GM19099 (cell line): Measurements from ENCODE around the gene AZU1.

Experiments
- POLR2A ChIP-seq: IDR thresholded peaks from 3 replicates; pipeline ENCODE4 v1.6.1; 2011; ENCODE audit warnings: low read depth; ENCODE audit not compliant: insufficient read length; ENCODE audit errors: extremely low read depth

The AZU1 gene

DNA sequence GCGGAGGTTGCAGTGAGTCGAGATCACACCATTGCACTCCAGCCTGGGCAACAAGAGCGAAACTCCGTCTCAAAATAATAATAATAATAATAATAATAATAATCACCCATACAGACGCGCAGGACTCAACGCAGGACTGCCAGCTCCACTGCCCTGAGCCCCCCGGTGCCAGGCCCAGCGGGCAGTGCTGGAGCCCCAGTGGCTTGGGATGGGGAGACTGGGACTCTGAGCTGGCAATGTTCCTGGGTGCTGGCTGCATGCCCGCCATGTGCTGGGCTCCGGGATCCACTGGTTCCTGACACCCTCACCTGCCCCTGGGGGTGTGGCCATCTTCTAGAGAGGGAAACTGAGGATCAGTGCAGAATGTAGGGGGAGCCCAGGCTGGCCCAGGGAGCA, 325 bp upstream of the AZU1 start:
- no peak for TF ChIP-seq POLR2A

DNA sequence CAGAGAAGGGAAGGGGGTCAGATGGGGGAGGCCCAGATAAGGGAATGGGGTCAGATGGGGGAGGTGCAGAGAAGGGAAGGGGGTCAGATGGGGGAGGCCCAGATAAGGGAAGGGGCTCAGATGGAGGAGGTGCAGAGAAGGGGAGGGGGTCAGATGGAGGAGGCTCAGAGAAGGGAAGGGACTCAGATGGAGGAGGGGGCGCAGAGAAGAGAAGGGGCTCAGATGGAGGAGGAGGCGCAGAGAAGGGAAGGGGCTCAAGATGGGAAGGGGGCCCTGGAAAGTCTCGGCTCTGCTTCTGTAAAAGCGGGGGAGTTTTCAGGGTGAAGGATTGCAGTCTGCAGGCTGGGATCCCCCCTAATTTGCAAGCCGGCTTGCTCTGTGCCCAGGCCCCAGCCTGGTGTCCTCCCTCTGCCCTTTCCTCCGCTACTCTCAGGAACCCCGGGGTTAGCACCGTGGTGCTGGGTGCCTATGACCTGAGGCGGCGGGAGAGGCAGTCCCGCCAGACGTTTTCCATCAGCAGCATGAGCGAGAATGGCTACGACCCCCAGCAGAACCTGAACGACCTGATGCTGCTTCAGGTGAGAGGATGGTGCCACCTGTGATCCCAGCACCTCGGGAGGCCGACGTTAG, 1.6 kb downstream of the AZU1 start:
- TF ChIP-seq POLR2A: no peak

DNA sequence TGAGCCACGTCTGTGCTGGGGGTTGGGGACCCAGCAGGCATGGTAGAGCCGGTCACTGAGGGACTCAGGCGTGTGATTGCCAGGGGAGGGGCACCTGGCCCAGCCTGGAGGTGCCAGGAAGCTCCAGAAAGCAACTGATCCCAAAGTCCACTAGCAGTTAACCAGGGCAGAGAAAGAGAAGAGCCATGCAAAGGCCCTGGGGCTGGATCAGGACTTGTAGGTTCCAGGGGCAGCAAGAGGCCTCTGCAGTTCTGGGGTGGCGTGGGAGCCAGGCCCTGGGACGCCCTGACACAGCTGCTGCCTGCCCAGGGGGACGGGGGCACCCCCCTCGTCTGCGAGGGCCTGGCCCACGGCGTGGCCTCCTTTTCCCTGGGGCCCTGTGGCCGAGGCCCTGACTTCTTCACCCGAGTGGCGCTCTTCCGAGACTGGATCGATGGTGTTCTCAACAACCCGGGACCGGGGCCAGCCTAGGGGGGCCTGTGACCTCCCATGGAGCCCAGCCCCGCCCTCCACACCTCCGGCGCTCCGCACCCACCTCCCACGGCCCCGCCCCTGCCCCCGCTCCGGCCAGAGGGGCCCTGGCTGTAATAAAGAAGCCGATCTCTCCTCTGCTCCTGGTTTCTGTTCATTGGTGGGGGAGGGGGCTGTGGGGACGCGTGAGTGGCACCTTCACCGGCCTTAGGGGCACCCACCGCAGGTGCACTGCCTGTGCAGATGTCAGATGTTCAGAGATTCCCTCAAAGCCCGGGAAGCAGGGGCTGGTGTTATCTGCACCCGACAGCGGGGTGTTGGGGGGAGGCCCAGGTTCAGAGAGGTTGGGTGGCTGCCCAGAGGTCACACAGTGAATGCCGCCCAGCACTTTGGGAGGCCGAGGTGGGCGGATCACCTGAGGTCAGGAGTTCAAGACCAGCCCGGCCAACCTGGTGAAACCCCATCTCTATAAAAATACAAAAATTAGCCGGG, 4.1 kb downstream of the AZU1 start:
- no peak for TF ChIP-seq POLR2A

DNA sequence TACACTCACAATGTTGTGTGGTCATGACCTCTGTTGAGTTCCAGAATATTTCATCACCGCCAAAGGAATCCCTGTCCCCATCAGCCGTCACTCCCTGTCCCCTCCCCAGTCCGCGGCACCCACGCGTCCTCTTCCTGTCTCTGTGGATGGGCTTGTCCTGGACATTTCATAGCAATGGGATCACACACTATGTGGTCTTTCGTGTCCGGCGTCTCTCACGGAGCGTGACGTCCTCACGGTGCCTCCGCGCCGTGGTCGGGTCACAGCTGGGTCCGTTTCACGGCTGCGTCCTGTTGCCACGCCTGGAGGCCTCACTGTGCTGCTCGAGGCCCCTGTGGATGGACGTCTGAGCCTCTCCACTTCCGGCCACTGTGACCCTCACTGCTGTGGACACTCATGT, 6.6 kb downstream of the AZU1 start:
- TF ChIP-seq POLR2A: no peak

DNA sequence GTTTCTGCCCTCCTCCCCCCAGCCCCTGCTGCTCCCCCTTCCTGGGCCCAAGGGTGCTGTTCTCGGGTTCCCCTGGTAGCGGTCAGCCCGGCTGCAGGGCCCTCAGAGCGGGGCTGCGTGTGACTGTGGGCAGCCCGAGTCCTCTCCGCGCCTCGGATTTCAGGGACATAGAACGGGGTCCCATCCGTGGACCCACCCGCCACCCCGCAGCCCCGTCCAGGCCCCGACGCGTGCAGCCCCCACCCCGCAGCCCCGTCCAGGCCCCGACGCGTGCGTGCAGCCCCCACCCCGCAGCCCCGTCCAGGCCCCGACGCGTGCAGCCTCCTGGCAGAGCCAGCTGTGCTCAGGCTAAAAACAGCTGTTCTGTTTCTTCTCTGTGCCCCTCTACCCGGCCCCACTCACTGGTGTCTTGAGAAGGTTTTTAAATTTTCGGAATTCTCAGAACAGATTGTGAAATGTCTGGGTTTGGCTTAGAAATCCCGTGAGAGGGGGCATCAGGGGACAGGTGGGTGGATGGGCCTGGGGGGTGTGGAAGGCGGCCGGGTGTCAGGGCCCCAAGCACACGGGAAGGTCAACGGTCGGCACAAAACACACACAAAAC, 7.7 kb downstream of the AZU1 start:
- no peak for TF ChIP-seq POLR2A

DNA sequence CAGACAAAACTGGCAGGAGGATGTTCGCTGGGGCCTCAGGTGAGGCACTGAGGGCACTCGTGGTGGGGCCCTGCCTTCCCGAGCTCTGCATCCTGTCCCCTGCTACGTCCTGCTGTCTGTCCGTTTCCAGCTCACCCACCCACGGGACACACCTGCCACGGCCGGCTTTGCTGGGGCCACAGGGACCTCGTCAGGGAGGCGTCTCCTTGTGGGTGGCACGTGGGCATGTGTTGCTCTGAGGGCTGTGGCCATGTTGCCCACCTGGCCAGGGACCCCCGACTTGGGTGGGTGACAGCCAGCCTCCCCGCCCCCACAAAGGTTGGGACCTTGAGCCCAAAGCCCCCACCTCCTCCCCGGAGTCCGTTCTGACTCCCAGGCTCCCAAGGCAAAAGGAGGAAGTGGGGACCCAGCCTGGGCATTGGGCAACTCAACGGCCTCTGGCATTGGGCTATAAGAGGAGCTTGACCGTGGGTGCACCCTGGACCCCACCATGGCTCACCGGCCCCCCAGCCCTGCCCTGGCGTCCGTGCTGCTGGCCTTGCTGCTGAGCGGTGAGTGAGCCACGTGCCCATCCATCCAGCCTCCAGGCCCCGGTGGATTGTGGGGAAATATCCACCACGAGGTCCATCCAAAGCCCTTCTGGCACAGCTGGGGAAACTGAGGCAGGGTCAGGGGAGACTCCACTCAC, 13.0 kb downstream of the AZU1 start, which contains the start of gene PRTN3:
PRTN3 (plus strand) TSS at position 481 of the 688 bp plus-strand sequence; CDS start at position 491, 10 bp downstream.
- no peak for TF ChIP-seq POLR2A

DNA sequence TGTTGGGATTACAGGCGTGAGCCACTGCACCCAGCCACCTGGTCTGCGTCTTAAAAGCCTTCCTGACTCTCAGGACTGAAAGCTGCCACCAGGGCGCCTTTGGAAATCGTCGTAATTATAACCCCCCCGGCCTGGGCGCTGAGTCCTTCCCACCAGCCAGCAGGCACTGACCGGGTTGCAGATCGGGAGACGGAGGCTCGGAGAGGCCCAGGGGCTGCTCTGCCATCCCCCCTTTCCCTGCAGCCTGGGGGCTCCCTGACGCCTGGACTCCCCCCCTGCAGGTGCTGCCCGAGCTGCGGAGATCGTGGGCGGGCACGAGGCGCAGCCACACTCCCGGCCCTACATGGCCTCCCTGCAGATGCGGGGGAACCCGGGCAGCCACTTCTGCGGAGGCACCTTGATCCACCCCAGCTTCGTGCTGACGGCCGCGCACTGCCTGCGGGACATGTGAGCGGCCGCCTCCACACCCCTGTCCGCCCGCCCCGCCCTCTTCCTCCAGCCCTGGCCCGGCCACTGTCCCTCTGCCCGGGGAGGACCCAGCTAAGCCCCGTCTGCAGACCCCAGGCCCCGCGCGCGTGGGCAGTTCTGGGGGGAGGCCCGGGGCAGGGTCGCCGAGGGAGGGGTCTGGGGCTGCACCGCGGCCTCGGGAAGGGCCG, 15.7 kb downstream of the AZU1 start:
- no peak for TF ChIP-seq POLR2A

DNA sequence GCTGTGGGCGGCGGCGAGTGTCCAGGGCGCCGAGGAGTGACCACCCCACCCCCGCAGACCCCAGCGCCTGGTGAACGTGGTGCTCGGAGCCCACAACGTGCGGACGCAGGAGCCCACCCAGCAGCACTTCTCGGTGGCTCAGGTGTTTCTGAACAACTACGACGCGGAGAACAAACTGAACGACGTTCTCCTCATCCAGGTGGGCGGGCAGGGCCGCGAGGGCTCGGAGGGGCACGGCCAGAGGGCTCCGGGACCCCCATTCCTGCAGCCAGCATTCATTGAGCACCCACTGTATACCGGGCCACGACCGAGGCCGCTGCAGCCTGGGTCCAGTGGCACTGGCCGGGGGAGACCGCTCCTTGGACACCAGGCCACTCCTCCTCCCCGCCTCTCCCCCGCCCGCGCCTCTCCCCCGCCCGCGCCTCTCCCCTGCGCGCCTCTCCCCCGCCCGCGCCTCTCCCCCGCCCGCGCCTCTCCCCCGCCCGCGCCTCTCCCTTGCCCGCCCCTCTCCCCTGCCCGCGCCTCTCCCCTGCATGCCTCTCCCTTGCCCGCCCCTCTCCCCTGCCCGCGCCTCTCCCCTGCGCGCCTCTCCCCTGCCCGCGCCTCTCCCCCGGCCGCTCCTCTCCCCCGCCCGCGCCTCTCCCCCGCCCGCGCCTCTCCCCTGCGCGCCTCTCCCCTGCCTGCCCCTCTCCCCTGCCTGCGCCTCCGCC, 16.4 kb downstream of the AZU1 start:
- no peak for TF ChIP-seq POLR2A

DNA sequence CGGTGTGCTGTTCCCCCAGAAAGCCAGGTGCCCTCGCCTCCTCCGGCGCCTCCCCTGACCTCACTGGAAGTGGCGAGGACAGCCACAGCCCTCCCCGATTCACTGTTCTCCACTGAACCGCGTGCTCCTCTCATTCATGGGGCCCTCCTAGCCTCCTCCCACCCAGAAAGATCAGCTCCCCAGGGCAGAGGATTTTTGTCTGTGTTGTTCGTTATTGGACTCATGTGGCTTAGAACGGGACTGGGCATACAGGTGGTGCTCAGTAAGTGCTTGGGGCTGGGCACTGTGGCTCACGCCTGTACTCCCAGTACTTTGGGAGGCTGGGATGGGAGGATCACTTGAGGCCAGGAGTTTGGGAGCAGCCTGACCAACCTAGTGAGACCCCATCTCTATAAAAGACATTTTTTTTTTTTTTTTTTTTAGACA, 16.9 kb downstream of the AZU1 start:
- TF ChIP-seq POLR2A: no peak

DNA sequence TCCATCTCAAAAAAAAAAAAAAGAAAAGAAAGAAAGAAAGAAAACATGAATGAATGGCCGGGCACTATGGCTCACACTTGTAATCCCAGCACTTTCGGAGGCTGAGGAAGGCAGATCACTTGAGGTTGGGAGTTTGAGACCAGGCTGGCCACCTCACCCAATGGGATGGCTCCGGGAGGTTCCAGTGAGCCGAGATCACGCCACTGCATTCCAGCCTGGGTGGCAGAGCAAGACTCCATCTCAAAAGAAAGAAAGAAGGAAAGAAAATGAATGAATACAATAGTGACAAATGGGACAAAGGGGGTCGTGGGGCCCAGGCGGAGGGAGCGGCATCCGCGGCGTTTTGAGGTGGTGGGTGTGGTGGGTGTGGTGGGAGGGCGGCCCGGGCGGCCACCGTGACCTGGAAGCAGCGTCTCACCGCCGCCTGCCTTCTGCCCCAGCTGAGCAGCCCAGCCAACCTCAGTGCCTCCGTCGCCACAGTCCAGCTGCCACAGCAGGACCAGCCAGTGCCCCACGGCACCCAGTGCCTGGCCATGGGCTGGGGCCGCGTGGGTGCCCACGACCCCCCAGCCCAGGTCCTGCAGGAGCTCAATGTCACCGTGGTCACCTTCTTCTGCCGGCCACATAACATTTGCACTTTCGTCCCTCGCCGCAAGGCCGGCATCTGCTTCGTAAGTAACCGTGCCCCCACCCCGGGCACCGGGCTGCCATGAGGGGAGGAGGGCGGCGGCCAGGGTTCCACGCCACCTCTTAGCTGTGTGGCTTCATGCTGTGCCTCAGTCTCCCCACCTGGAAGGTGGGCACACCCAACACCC, 18.3 kb downstream of the AZU1 start:
- TF ChIP-seq POLR2A: no peak

DNA sequence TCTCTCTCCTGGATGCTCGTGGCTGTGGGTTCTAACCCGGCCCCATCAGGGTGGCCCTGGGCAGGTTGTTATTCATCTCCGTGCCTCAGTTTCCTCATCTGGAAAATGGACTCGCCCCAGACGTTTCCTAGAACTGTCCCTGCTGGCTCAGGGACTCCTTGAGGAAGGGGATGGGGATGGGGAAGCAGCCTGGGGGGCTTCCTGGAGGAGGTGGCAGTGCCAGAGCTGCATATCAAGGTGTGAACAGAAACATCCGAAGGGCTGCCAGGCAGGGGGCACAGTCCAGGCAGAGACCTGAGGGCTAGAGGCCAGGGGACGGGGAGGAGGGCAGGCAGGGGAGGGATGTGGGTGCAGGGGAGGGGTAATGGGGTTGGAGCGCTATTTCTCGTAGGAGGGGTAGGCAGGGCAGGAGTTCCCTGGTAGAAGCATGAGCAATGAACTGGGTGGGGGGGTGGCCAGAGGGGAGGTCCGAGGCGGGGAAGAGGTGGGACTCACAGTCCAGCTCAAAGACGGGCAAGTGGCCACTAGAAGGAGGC, 20.8 kb downstream of the AZU1 start:
- no peak for TF ChIP-seq POLR2A

DNA sequence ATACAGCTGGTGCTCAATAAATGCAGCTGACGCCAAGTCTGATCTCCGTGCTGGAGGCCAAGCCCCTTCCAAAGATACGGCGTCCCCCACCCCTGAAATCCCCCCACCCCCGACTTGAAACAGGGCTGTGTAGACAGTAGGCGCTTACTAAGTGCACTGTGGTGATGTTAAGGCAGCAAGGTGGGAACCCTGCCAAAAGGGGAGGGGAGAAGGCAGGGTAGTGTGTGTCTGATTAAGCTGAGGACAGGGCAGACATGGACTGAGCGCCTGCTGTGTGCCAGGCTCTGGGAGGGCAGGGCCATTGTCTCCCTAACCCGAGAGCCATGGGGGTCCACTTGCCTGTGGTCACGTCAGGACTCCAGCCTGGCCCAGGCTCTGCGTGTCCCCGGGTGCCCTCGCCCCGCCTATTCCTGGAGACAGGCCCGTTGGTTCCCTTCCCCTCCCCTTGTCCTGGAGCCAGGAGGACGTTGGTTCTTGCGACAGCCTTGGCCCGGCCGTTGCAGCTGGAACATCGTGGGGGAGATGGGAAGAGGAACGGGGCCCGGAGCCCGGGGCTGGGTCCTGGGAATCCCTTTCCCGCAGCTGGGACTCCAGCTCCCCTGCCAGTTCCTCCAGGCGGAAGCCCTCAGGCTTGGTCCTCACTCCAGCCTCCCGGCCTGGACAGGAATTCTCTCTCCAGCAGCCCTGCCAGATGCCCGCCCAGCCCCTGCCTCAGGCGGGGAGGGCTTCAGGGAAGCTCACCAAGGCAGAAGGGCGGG, 22.8 kb downstream of the AZU1 start:
- no peak for TF ChIP-seq POLR2A
